Ishikawa (cell line): ENCODE measurements around the gene MARK3.

ENCODE experiments used
- CREB1 ChIP-seq: IDR thresholded peaks from 2 replicates; pipeline ENCODE4 v1.6.1; 2012; ENCODE audit warnings: low read depth
- EP300 ChIP-seq: IDR thresholded peaks from 2 replicates; pipeline ENCODE4 v1.6.1; 2012; ENCODE audit warnings: borderline replicate concordance
- FOXM1 ChIP-seq: IDR thresholded peaks from 2 replicates; pipeline ENCODE4 v1.6.1; 2012; ENCODE audit warnings: low read depth, borderline replicate concordance
- NFIC ChIP-seq: IDR thresholded peaks from 2 replicates; pipeline ENCODE4 v1.6.1; 2012
- RAD21 ChIP-seq: IDR thresholded peaks from 2 replicates; pipeline ENCODE4 v1.6.1; 2012; ENCODE audit warnings: low read depth
- TAF1 ChIP-seq: IDR thresholded peaks from 2 replicates; pipeline ENCODE4 v1.6.1; 2012; ENCODE audit warnings: low read depth, mild to moderate bottlenecking
- TCF12 ChIP-seq: IDR thresholded peaks from 2 replicates; pipeline ENCODE4 v1.6.1; 2012; ENCODE audit warnings: low read depth
- YY1 ChIP-seq: IDR thresholded peaks from 2 replicates; pipeline ENCODE4 v1.6.1; 2012; ENCODE audit warnings: low read depth
- ZBTB7A ChIP-seq: IDR thresholded peaks from 2 replicates; pipeline ENCODE4 v1.6.1; 2012; ENCODE audit warnings: low read depth
- TF ChIP-seq, protein P1 (sequence below): IDR thresholded peaks from 2 replicates; pipeline ENCODE4 v1.6.1; 2012
- TF ChIP-seq, protein P2 (sequence below): IDR thresholded peaks from 2 replicates; pipeline ENCODE4 v1.6.1; 2012; ENCODE audit warnings: low read depth, mild to moderate bottlenecking
- TF ChIP-seq, protein P3 (sequence below): IDR thresholded peaks from 2 replicates; pipeline ENCODE4 v1.6.1; 2012

DNA sequence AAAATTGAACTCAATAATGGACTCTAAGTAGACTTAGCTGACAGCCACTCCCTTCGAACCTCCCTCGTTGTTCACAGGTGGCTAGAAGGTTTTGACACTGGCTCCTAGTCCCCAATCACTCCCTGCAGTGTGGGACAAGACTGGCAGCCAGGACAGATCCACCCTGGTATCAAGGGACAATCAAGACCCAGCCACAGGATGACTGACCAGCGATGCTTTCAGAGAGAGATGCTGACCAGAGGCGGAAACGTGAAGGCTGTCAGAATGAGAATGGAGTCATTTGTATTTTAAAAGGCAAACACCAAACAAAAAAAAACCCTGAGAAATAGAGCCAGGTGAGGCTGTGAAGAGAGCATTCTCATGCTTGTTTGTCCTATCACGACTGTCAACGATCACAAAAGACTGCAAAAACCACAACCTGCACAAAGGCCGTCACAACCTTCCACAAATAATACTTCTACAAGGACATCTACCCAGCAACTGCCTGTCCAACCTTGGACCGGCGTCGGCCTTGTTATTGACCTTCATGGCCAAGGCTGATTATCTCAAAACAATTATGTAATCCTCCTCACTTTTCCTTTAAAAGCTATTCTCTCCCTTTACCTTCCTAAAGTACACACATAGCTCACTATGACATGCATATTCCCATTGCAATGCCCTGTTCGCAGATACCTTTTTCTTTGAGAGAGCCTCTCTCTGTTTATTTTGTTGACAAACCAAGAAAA, 38.0 kb upstream of the MARK3 start:
- no peak for TF ChIP-seq YY1
- TF ChIP-seq, protein P1, sequence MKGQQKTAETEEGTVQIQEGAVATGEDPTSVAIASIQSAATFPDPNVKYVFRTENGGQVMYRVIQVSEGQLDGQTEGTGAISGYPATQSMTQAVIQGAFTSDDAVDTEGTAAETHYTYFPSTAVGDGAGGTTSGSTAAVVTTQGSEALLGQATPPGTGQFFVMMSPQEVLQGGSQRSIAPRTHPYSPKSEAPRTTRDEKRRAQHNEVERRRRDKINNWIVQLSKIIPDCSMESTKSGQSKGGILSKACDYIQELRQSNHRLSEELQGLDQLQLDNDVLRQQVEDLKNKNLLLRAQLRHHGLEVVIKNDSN = no peak
- no peak for TF ChIP-seq FOXM1
- no peak for TF ChIP-seq TCF12
- TF ChIP-seq RAD21 = no peak
- TF ChIP-seq TAF1 = no peak
- no peak for TF ChIP-seq ZBTB7A
- TF ChIP-seq, protein P2, sequence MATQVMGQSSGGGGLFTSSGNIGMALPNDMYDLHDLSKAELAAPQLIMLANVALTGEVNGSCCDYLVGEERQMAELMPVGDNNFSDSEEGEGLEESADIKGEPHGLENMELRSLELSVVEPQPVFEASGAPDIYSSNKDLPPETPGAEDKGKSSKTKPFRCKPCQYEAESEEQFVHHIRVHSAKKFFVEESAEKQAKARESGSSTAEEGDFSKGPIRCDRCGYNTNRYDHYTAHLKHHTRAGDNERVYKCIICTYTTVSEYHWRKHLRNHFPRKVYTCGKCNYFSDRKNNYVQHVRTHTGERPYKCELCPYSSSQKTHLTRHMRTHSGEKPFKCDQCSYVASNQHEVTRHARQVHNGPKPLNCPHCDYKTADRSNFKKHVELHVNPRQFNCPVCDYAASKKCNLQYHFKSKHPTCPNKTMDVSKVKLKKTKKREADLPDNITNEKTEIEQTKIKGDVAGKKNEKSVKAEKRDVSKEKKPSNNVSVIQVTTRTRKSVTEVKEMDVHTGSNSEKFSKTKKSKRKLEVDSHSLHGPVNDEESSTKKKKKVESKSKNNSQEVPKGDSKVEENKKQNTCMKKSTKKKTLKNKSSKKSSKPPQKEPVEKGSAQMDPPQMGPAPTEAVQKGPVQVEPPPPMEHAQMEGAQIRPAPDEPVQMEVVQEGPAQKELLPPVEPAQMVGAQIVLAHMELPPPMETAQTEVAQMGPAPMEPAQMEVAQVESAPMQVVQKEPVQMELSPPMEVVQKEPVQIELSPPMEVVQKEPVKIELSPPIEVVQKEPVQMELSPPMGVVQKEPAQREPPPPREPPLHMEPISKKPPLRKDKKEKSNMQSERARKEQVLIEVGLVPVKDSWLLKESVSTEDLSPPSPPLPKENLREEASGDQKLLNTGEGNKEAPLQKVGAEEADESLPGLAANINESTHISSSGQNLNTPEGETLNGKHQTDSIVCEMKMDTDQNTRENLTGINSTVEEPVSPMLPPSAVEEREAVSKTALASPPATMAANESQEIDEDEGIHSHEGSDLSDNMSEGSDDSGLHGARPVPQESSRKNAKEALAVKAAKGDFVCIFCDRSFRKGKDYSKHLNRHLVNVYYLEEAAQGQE = no peak
- TF ChIP-seq, protein P3, sequence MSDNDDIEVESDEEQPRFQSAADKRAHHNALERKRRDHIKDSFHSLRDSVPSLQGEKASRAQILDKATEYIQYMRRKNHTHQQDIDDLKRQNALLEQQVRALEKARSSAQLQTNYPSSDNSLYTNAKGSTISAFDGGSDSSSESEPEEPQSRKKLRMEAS = no peak
- TF ChIP-seq EP300 = no peak
- no peak for TF ChIP-seq NFIC
- TF ChIP-seq CREB1 = no peak
